Upper lobe of left lung (tissue), 4 donors: ENCODE results near the gene MIPOL1.

Source experiments
- EP300 ChIP-seq, 4 donors: sonication (generic); formaldehyde crosslinking; IDR thresholded peaks; one replicate each; pipeline ENCODE4 v1.5.1; 2017; ENCODE audit warnings: antibody characterized with exemption in 4 of 4, control low read depth in 2 of 4
- POLR2A ChIP-seq, 4 donors: fragments of 450-650 bp; IDR thresholded peaks; one replicate each; pipeline ENCODE4 v1.5.1; 2016 to 2017; ENCODE audit warnings: antibody characterized with exemption in 4 of 4, mild to moderate bottlenecking in 2 of 4
- TF ChIP-seq, protein P1 (sequence below), 6 experiments: fragments of 450-650 bp in 4 of 6; fragments of 200-600 bp in 2 of 6; sonication (generic) in 2 of 6; IDR thresholded peaks; one replicate each; pipeline ENCODE4 v1.5.1; 2016 to 2019; ENCODE audit warnings: antibody characterized with exemption in 6 of 6

DNA sequence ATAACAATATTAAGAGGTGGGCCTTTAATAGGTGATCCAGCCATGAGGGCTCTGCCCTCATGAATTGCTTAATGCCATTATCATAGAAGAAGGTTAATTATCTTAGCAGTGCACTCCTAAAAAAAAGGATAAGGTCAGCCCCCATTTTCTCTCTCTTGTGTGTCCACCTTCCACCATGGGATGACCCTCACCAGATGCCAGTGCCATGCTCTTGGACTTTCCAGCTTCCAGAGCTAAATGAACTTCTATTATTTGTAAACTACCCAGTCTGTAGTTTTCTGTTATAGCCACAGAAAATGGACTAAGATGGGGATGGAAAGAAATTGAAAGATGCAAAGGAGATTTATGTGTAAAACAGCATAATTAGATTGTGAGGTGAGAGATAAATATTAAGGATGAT, 271.9 kb downstream of the MIPOL1 start:
- TF ChIP-seq, protein P1, sequence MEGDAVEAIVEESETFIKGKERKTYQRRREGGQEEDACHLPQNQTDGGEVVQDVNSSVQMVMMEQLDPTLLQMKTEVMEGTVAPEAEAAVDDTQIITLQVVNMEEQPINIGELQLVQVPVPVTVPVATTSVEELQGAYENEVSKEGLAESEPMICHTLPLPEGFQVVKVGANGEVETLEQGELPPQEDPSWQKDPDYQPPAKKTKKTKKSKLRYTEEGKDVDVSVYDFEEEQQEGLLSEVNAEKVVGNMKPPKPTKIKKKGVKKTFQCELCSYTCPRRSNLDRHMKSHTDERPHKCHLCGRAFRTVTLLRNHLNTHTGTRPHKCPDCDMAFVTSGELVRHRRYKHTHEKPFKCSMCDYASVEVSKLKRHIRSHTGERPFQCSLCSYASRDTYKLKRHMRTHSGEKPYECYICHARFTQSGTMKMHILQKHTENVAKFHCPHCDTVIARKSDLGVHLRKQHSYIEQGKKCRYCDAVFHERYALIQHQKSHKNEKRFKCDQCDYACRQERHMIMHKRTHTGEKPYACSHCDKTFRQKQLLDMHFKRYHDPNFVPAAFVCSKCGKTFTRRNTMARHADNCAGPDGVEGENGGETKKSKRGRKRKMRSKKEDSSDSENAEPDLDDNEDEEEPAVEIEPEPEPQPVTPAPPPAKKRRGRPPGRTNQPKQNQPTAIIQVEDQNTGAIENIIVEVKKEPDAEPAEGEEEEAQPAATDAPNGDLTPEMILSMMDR (IDR thresholded peaks at IDR 0.05) = no peak
- TF ChIP-seq EP300 (IDR thresholded peaks at IDR 0.05) (no peak), POLR2A (IDR thresholded peaks at IDR 0.05) (no peak)
